ENCODE data around the gene AMPH.

Gene AMPH

DNA sequence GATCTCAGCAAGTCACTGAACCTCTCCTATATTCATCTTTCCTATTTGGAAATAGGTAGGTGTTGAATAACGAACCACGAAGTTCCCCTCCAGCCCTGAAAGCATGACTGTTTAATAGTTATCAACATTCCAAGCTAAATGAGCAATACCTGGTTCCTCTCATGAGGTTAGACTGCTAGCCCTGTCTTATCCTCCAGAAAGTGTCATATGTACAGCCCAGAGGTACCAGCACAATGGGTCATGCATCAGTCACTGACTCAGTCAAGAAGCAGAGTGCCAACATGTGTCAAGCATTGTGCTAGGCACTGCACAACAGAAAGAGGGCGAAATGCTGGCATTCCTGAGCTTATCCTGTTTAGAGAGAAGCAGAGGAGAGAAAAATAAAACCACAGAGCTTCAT lies 70.0 kb downstream of the AMPH start:
- H3K9me3 ChIP-seq (ENCODE audit: control insufficient read depth, insufficient read depth, low read length) = no peaks in the 10 kb centered on the region

GRCh38 chr7:38558761-38559345 lies 72.3 kb downstream of the AMPH start:
- H3K36me3 ChIP-seq (ENCODE audit: control insufficient read depth, insufficient read depth, low read length) = no peaks in the 10 kb centered on the region
- no peaks in the 10 kb centered on the region for H3K4me1 ChIP-seq (ENCODE audit: control insufficient read depth, insufficient read depth, low read length)
- no peaks in the 10 kb centered on the region for H3K27me3 ChIP-seq (ENCODE audit: control insufficient read depth, insufficient read depth, low read length)
- H3K4me3 ChIP-seq (ENCODE audit: low read depth, low read length) = no peak overlapping the region
- no peaks in the 10 kb centered on the region for H3K9me3 ChIP-seq (ENCODE audit: control insufficient read depth, insufficient read depth, low read length)
- H3K9ac ChIP-seq (ENCODE audit: low read depth, low read length) = no peak overlapping the region

More for the DNA sequence above, 70.0 kb downstream of the AMPH start:
- H3K36me3 ChIP-seq (ENCODE audit: control insufficient read depth, insufficient read depth, low read length) = no peaks in the 10 kb centered on the region
- H3K4me1 ChIP-seq (ENCODE audit: control insufficient read depth, insufficient read depth, low read length) = no peaks in the 10 kb centered on the region
- no peak overlapping the region for H3K4me3 ChIP-seq (ENCODE audit: low read depth, low read length)
- H3K27me3 ChIP-seq (ENCODE audit: control insufficient read depth, insufficient read depth, low read length) = no peaks in the 10 kb centered on the region
- no peak overlapping the region for H3K9ac ChIP-seq (ENCODE audit: low read depth, low read length)

DNA sequence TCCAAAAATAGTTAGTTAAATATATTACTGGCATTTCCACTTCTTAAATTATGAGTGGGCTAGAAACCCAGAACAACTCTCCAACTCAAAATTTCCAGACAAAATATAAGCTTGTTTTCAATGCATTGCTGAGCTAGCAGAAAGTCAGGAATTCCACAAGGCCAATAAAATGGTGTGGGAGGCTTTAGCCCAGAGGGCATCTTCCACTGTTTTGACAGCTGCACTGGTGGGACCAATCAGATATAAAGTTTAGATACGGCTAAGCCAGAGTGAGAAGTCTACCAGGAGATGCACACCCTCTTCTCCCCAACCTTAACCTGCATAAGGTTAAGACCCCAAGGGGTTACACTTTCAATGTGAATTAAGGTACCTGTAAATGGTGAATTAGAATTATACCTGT lies 76.6 kb downstream of the AMPH start:
- H3K36me3 ChIP-seq (ENCODE audit: control insufficient read depth, insufficient read depth, low read length) = no peaks in the 10 kb centered on the region
- no peaks in the 10 kb centered on the region for H3K4me1 ChIP-seq (ENCODE audit: control insufficient read depth, insufficient read depth, low read length)
- no peak overlapping the region for H3K4me3 ChIP-seq (ENCODE audit: low read depth, low read length)
- H3K27me3 ChIP-seq (ENCODE audit: control insufficient read depth, insufficient read depth, low read length) = no peaks in the 10 kb centered on the region
- no peaks in the 10 kb centered on the region for H3K9me3 ChIP-seq (ENCODE audit: control insufficient read depth, insufficient read depth, low read length)
- no peak overlapping the region for H3K9ac ChIP-seq (ENCODE audit: low read depth, low read length)

- H3K4me1 ChIP-seq (ENCODE audit: control insufficient read depth, insufficient read depth, low read length) = no peaks in the 10 kb centered on the region
- no peak overlapping the region for H3K4me3 ChIP-seq (ENCODE audit: low read depth, low read length)
- H3K9ac ChIP-seq (ENCODE audit: low read depth, low read length) = no peak overlapping the region
- no peaks in the 10 kb centered on the region for H3K9me3 ChIP-seq (ENCODE audit: control insufficient read depth, insufficient read depth, low read length)
- H3K36me3 ChIP-seq (ENCODE audit: control insufficient read depth, insufficient read depth, low read length) = no peaks in the 10 kb centered on the region
- no peaks in the 10 kb centered on the region for H3K27me3 ChIP-seq (ENCODE audit: control insufficient read depth, insufficient read depth, low read length)
These were observed 80.3 kb downstream of the AMPH start for GRCh38 chr7:38550836-38551235.

- no peaks in the 10 kb centered on the region for H3K27me3 ChIP-seq (ENCODE audit: control insufficient read depth, insufficient read depth, low read length)
- no peak overlapping the region for H3K4me3 ChIP-seq (ENCODE audit: low read depth, low read length)
- H3K9me3 ChIP-seq (ENCODE audit: control insufficient read depth, insufficient read depth, low read length) = no peaks in the 10 kb centered on the region
- no peak overlapping the region for H3K9ac ChIP-seq (ENCODE audit: low read depth, low read length)
- H3K4me1 ChIP-seq (ENCODE audit: control insufficient read depth, insufficient read depth, low read length) = no peaks in the 10 kb centered on the region
- no peaks in the 10 kb centered on the region for H3K36me3 ChIP-seq (ENCODE audit: control insufficient read depth, insufficient read depth, low read length)
These were observed 82.6 kb downstream of the AMPH start for GRCh38 chr7:38548605-38549004.

DNA sequence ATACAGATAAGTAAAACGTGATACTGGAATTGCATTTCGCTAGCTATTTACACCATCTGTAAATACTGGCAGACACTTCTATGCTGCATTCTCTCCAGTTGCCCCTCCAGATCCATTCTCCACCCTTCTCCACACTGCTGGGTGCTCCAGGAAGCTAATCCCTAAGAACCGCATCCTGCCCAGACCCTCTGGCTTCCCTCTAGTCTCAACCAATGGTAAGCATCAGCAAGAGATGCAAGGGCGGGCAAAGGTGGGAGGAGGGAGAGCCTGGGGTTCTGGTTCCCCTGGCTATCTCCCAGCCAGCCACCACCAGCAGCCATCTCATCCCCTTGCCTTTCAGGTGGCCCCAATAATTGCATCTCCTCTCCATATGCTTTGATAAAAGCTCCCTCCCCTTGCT lies 84.4 kb downstream of the AMPH start:
- Histone ChIP-seq H3K4me3 (ENCODE audit: low read depth, low read length) (no peak overlapping the region), H3K9ac (ENCODE audit: low read depth, low read length) (no peak overlapping the region), H3K4me1 (ENCODE audit: control insufficient read depth, insufficient read depth, low read length) (no peaks in the 10 kb centered on the region), H3K27me3 (ENCODE audit: control insufficient read depth, insufficient read depth, low read length) (no peaks in the 10 kb centered on the region), H3K36me3 (ENCODE audit: control insufficient read depth, insufficient read depth, low read length) (no peaks in the 10 kb centered on the region), H3K9me3 (ENCODE audit: control insufficient read depth, insufficient read depth, low read length) (no peaks in the 10 kb centered on the region)

DNA sequence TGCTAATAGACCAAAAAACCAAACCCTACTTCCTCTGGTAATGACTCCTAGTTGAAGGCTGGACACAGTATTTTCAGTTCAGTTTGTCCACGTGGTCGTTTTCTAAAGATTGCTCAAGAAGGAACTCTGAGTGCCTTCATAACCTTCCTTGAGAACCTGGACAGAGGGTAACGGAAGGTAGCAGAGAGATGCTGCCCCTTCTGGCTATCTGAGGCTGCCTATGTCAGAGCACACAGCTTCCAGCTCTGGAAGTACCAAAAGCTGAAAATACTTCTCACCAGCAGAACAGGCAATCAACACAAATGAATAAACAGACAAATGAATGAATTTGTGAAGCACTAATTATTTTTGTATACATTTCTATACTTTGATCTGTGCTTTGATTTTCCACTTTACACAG lies 85.2 kb downstream of the AMPH start:
- Histone ChIP-seq H3K27me3 (ENCODE audit: control insufficient read depth, insufficient read depth, low read length) (no peaks in the 10 kb centered on the region), H3K36me3 (ENCODE audit: control insufficient read depth, insufficient read depth, low read length) (no peaks in the 10 kb centered on the region), H3K4me3 (ENCODE audit: low read depth, low read length) (no peak overlapping the region), H3K4me1 (ENCODE audit: control insufficient read depth, insufficient read depth, low read length) (no peaks in the 10 kb centered on the region), H3K9me3 (ENCODE audit: control insufficient read depth, insufficient read depth, low read length) (no peaks in the 10 kb centered on the region), H3K9ac (ENCODE audit: low read depth, low read length) (no peak overlapping the region)

DNA sequence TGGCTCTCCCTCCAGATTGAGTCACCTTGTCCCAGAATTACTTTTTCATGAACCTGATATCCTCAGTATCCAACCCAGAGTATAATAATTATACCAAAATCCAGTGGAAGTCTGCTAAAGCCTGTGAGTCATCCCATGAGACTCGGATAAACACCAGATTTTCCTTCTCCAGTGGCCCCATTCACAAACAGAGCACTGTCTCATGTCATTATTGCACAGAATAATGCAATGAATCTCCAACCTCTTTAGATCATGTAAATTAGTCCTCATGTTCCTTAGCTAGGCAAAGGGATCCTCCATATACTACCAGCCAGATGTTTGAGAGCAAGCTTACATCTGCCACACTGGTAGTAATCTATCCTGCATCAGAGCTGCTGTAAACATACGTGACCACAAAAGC lies 89.0 kb downstream of the AMPH start:
- Histone ChIP-seq H3K9ac (ENCODE audit: low read depth, low read length) (no peak overlapping the region), H3K9me3 (ENCODE audit: control insufficient read depth, insufficient read depth, low read length) (no peaks in the 10 kb centered on the region), H3K36me3 (ENCODE audit: control insufficient read depth, insufficient read depth, low read length) (no peaks in the 10 kb centered on the region), H3K27me3 (ENCODE audit: control insufficient read depth, insufficient read depth, low read length) (no peaks in the 10 kb centered on the region), H3K4me1 (ENCODE audit: control insufficient read depth, insufficient read depth, low read length) (peaks cover 2% of the 10 kb centered on the region), H3K4me3 (ENCODE audit: low read depth, low read length) (no peak overlapping the region)

GRCh38 chr7:38541440-38541839 lies 89.7 kb downstream of the AMPH start:
- H3K9ac ChIP-seq (ENCODE audit: low read depth, low read length) = no peak overlapping the region
- no peaks in the 10 kb centered on the region for H3K36me3 ChIP-seq (ENCODE audit: control insufficient read depth, insufficient read depth, low read length)
- H3K9me3 ChIP-seq (ENCODE audit: control insufficient read depth, insufficient read depth, low read length) = no peaks in the 10 kb centered on the region
- H3K4me1 ChIP-seq (ENCODE audit: control insufficient read depth, insufficient read depth, low read length) = peaks cover 2% of the 10 kb centered on the region
- no peaks in the 10 kb centered on the region for H3K27me3 ChIP-seq (ENCODE audit: control insufficient read depth, insufficient read depth, low read length)
- no peak overlapping the region for H3K4me3 ChIP-seq (ENCODE audit: low read depth, low read length)

DNA sequence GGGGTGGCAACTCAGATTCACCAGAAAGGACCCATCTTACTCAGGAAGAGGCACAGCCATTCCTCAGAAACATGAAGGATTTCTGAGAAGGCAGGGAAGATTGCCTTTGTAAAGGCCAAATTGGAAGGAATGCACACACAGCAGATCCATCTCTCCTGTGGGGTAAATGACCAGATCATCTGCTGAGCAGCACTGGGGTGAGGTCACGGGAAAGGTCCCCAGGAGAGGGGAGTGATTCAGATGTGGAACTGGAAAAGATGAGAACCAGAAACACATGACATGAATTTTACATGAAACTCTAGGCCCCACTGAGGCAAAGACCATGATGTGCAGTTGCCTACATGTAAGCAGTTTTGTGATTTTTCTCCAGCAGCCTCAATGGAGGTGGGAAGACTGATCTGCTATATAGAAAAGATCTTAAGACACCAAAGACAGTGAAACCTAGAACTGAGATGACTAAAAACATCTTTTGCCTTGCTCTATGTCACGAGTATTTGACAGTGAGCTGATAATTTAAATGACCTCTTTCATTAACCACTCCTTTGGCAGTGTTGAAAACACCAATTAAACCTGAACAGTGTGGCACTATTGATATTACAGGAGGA lies 91.6 kb downstream of the AMPH start:
- no peak overlapping the region for H3K4me3 ChIP-seq (ENCODE audit: low read depth, low read length)
- no peaks in the 10 kb centered on the region for H3K36me3 ChIP-seq (ENCODE audit: control insufficient read depth, insufficient read depth, low read length)
- H3K9me3 ChIP-seq (ENCODE audit: control insufficient read depth, insufficient read depth, low read length) = no peaks in the 10 kb centered on the region
- H3K4me1 ChIP-seq (ENCODE audit: control insufficient read depth, insufficient read depth, low read length) = peaks cover 2% of the 10 kb centered on the region
- H3K9ac ChIP-seq (ENCODE audit: low read depth, low read length) = no peak overlapping the region
- H3K27me3 ChIP-seq (ENCODE audit: control insufficient read depth, insufficient read depth, low read length) = no peaks in the 10 kb centered on the region

- Histone ChIP-seq H3K9me3 (ENCODE audit: control insufficient read depth, insufficient read depth, low read length) (no peaks in the 10 kb centered on the region), H3K4me3 (ENCODE audit: low read depth, low read length) (no peak overlapping the region), H3K36me3 (ENCODE audit: control insufficient read depth, insufficient read depth, low read length) (no peaks in the 10 kb centered on the region)
These were observed 96.1 kb downstream of the AMPH start for GRCh38 chr7:38535073-38535472.

DNA sequence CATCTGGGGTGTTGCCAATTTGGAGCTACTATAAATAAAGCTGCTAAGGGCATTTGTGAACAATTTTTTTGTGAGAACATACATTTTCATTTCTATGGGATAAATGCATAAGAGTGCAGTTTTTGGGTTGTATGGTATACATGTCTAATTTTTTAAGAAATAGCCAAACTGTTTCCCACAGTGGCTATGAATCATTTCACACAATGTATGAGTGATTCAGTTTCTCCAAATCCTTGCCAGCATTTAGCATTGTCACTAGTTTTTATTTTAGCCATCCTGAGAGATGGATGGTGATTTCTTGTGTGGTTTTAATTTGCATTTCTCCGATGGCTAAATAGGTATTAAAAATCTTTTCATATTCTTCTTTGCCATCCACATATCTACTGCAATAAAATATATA lies 105.3 kb downstream of the AMPH start:
- Histone ChIP-seq H3K4me3 (ENCODE audit: low read depth, low read length) (no peak overlapping the region), H3K4me1 (ENCODE audit: control insufficient read depth, insufficient read depth, low read length) (no peaks in the 10 kb centered on the region), H3K9ac (ENCODE audit: low read depth, low read length) (no peak overlapping the region), H3K36me3 (ENCODE audit: control insufficient read depth, insufficient read depth, low read length) (no peaks in the 10 kb centered on the region), H3K9me3 (ENCODE audit: control insufficient read depth, insufficient read depth, low read length) (no peaks in the 10 kb centered on the region), H3K27me3 (ENCODE audit: control insufficient read depth, insufficient read depth, low read length) (no peaks in the 10 kb centered on the region)

More at GRCh38 chr7:38535073-38535472, 96.1 kb downstream of the AMPH start:
- H3K4me1 ChIP-seq (ENCODE audit: control insufficient read depth, insufficient read depth, low read length) = peaks cover 2% of the 10 kb centered on the region
- no peaks in the 10 kb centered on the region for H3K27me3 ChIP-seq (ENCODE audit: control insufficient read depth, insufficient read depth, low read length)
- no peak overlapping the region for H3K9ac ChIP-seq (ENCODE audit: low read depth, low read length)

Measured in iPS-15b (cell line).